ENCODE measurements around the gene SLC25A22.

The SLC25A22 gene

GRCh38 chr11:815675-816432, 17.8 kb upstream of the SLC25A22 start:
- H3K4me3 ChIP-seq (ENCODE audit: low read depth, low read length), result no peak overlapping the region
- no peak for DNase-seq (ENCODE audit: low read depth)
- TF ChIP-seq CTCF (IDR thresholded peaks at IDR 0.05; ENCODE audit: low read depth, low read length, missing control alignments), result no peak

- TF ChIP-seq CTCF (IDR thresholded peaks at IDR 0.05; ENCODE audit: low read depth, low read length, missing control alignments), result no peak
- no peak for DNase-seq (ENCODE audit: low read depth)
- no peak overlapping the region for H3K4me3 ChIP-seq (ENCODE audit: low read depth, low read length)
Measured at GRCh38 chr11:813456-814096, 15.5 kb upstream of the SLC25A22 start.

- no peak for DNase-seq (ENCODE audit: low read depth)
- TF ChIP-seq CTCF (IDR thresholded peaks at IDR 0.05; ENCODE audit: low read depth, low read length, missing control alignments), result no peak
Measured at GRCh38 chr11:813072-813455, 15.0 kb upstream of the SLC25A22 start.

GRCh38 chr11:812390-812789, 14.3 kb upstream of the SLC25A22 start:
- DNase-seq (ENCODE audit: low read depth), result no peak
- no peak for TF ChIP-seq CTCF (IDR thresholded peaks at IDR 0.05; ENCODE audit: low read depth, low read length, missing control alignments)
- no peak overlapping the region for H3K4me3 ChIP-seq (ENCODE audit: low read depth, low read length)

More at GRCh38 chr11:813072-813455, 15.0 kb upstream of the SLC25A22 start:
- no peak overlapping the region for H3K4me3 ChIP-seq (ENCODE audit: low read depth, low read length)

- TF ChIP-seq CTCF (IDR thresholded peaks at IDR 0.05; ENCODE audit: low read depth, low read length, missing control alignments), result no peak
- peak overlapping the region; percentile 100 for H3K4me3 ChIP-seq (ENCODE audit: low read depth, low read length)
- DNase-seq (ENCODE audit: low read depth), result no peak
Measured at GRCh38 chr11:811446-812245, 13.6 kb upstream of the SLC25A22 start.

GRCh38 chr11:810040-810567, 12.0 kb upstream of the SLC25A22 start:
- no peak for TF ChIP-seq CTCF (IDR thresholded peaks at IDR 0.05; ENCODE audit: low read depth, low read length, missing control alignments)
- peak overlapping the region; percentile 100 for H3K4me3 ChIP-seq (ENCODE audit: low read depth, low read length)
- no peak for DNase-seq (ENCODE audit: low read depth)

Measured in GM12864 (cell line).